H1 (cell line): Measurements from ENCODE around the gene DTX3. TPM values are rescaled to one million over a fixed set of nuclear protein-coding genes. Genes with fewer than 3 reads are reported as not detected.

Experiments
- CTCF ChIA-PET: fragments of 300-600 bp; sonication (Branson Sonifier 250); formaldehyde crosslinking; loops from one replicate; lab custom pipeline; 2021; ENCODE audit not compliant: partially characterized antibody; lab: Charles Lee
- POLR2A ChIA-PET: fragments of 300-600 bp; sonication (Branson Sonifier 250); formaldehyde crosslinking; loops from one replicate; lab custom pipeline; 2021; ENCODE audit warnings: inconsistent platforms; ENCODE audit not compliant: partially characterized antibody; lab: Charles Lee
- DNase-seq, 2 experiments: peaks; one replicate each; pipeline versions ENCODE4 v3.0.0 to v3.0.0-alpha.2; 2010 to 2022; ENCODE audit warnings: low spot score in 2 of 2, low read depth in 1 of 2, mixed read lengths in 1 of 2
- FAIRE-seq: peaks from 2 replicates; lab custom pipeline; 2011; peaks lifted over from hg19 to GRCh38; lab: Jason Lieb, UNC
- H2AFZ ChIP-seq: 2 replicates; pipeline ENCODE4 v1.8.1; 2012; ENCODE audit warnings: low read length, inconsistent platforms
- H2AK5ac ChIP-seq: 2 replicates; pipeline ENCODE4 v1.6.1; 2013; ENCODE audit warnings: low read depth, low read length
- H2BK120ac ChIP-seq: replicated peaks from 2 replicates; pipeline ENCODE3; 2013; ENCODE audit warnings: low read depth, low read length, inconsistent platforms
- H2BK12ac ChIP-seq: 2 replicates; pipeline ENCODE4 v1.6.1; 2013; ENCODE audit warnings: low read depth, low read length
- H2BK15ac ChIP-seq: 2 replicates; pipeline ENCODE4 v1.6.1; 2013; ENCODE audit warnings: low read length
- H2BK20ac ChIP-seq: 2 replicates; pipeline ENCODE4 v1.6.1; 2013; ENCODE audit warnings: low read length
- H2BK5ac ChIP-seq: 2 replicates; pipeline ENCODE4 v1.6.1; 2013; ENCODE audit warnings: low read depth, low read length
- H3K14ac ChIP-seq: 2 replicates; pipeline ENCODE4 v1.6.1; 2013; ENCODE audit warnings: inconsistent platforms; ENCODE audit not compliant: insufficient read length
- H3K18ac ChIP-seq: 2 replicates; pipeline ENCODE4 v1.6.1; 2013; ENCODE audit warnings: low read length; ENCODE audit errors: extremely low read depth
- H3K23ac ChIP-seq: 2 replicates; pipeline ENCODE4 v1.6.1; 2013; ENCODE audit warnings: inconsistent platforms; ENCODE audit not compliant: insufficient read length
- H3K23me2 ChIP-seq: 2 replicates; pipeline ENCODE4 v1.6.1; 2013; ENCODE audit warnings: low read depth, low read length
- H3K27ac ChIP-seq: 2 replicates; pipeline ENCODE4 v1.6.1; 2011; ENCODE audit warnings: low read depth, low read length, inconsistent platforms
- H3K27me3 ChIP-seq, 4 experiments: replicated peaks in 1 of 4; 1 replicate in 1 of 4; 2 replicates in 3 of 4; pipeline versions ENCODE4 v1.6.1 to v1.8.1; 2011 to 2013; ENCODE audit warnings: low read length in 3 of 4, mild to moderate bottlenecking in 3 of 4, inconsistent platforms in 2 of 4, mixed read lengths in 2 of 4, moderate library complexity in 1 of 4; ENCODE audit not compliant: control insufficient read depth in 3 of 4, insufficient read depth in 3 of 4; ENCODE audit errors: extremely low read depth in 1 of 4
- H3K36me3 ChIP-seq, 4 experiments: 2 replicates each; pipeline versions ENCODE4 v1.6.1 to v1.8.1; 2011 to 2013; ENCODE audit warnings: mild to moderate bottlenecking in 4 of 4, low read length in 3 of 4, moderate library complexity in 2 of 4, control low read depth in 1 of 4, inconsistent platforms in 1 of 4; ENCODE audit not compliant: insufficient read depth in 4 of 4, control insufficient read depth in 2 of 4
- H3K4ac ChIP-seq: replicated peaks from 2 replicates; pipeline ENCODE3; 2013; ENCODE audit warnings: low read length, low read depth, mixed read lengths, inconsistent platforms; ENCODE audit not compliant: insufficient read length
- H3K4me1 ChIP-seq, 4 experiments: replicated peaks in 1 of 4; 1 replicate in 1 of 4; 2 replicates in 3 of 4; pipeline versions ENCODE4 v1.6.1 to v1.8.1; 2011 to 2013; ENCODE audit warnings: low read length in 3 of 4, inconsistent platforms in 2 of 4, mixed read lengths in 1 of 4; ENCODE audit not compliant: insufficient read depth in 4 of 4, control insufficient read depth in 3 of 4
- H3K4me2 ChIP-seq, 2 experiments: 2 replicates each; pipeline versions ENCODE4 v1.6.1 to v1.8.1; 2011 to 2013; ENCODE audit warnings: low read depth in 2 of 2, low read length in 2 of 2, control low read depth in 1 of 2, inconsistent platforms in 1 of 2, mild to moderate bottlenecking in 1 of 2; ENCODE audit not compliant: insufficient read depth in 1 of 2
- H3K4me3 ChIP-seq, 4 experiments: fragments of 200-600, 300-600 bp in 1 of 4; sonication (generic), shearing (Covaris generic), sonication (Bioruptor Twin) in 1 of 4; 2 replicates each; pipeline versions ENCODE4 v1.5.1 to v1.8.1; 2011 to 2016; ENCODE audit warnings: low read length in 4 of 4, low read depth in 3 of 4, control low read depth in 2 of 4, inconsistent platforms in 2 of 4, mild to moderate bottlenecking in 2 of 4, mixed read lengths in 1 of 4, moderate library complexity in 1 of 4; ENCODE audit not compliant: insufficient read depth in 2 of 4; ENCODE audit errors: extremely low read depth in 1 of 4
- H3K56ac ChIP-seq: replicated peaks from 2 replicates; pipeline ENCODE3; 2013; ENCODE audit warnings: low read depth, mild to moderate bottlenecking, mixed read lengths, low read length, inconsistent platforms; ENCODE audit not compliant: insufficient read length
- H3K79me1 ChIP-seq: 2 replicates; pipeline ENCODE4 v1.6.1; 2013; ENCODE audit warnings: low read depth, low read length, control low read depth
- H3K79me2 ChIP-seq, 2 experiments: 2 replicates each; pipeline versions ENCODE4 v1.6.1 to v1.8.1; 2012 to 2013; ENCODE audit warnings: low read length in 2 of 2, mild to moderate bottlenecking in 2 of 2, inconsistent platforms in 1 of 2; ENCODE audit not compliant: insufficient read depth in 2 of 2, control insufficient read depth in 1 of 2
- H3K9ac ChIP-seq, 4 experiments: replicated peaks in 1 of 4; 1 replicate in 1 of 4; 2 replicates in 3 of 4; pipeline versions ENCODE4 v1.6.1 to v1.8.1; 2011 to 2013; ENCODE audit warnings: low read depth in 3 of 4, low read length in 3 of 4, control low read depth in 2 of 4, mild to moderate bottlenecking in 2 of 4, moderate library complexity in 2 of 4, inconsistent platforms in 1 of 4; ENCODE audit errors: extremely low read depth in 1 of 4
- H3K9me3 ChIP-seq, 2 experiments: 2 replicates each; pipeline versions ENCODE4 v1.6.1 to v1.8.1; 2012 to 2013; ENCODE audit warnings: mild to moderate bottlenecking in 2 of 2, moderate library complexity in 2 of 2, control low read depth in 1 of 2, inconsistent platforms in 1 of 2, low read depth in 1 of 2, low read length in 1 of 2, mixed read lengths in 1 of 2; ENCODE audit not compliant: insufficient read depth in 2 of 2
- H4K20me1 ChIP-seq, 2 experiments: replicated peaks in 1 of 2; 2 replicates each; pipeline versions ENCODE3 to v1.8.1; 2011 to 2013; ENCODE audit warnings: inconsistent platforms in 2 of 2, low read length in 2 of 2, mild to moderate bottlenecking in 1 of 2; ENCODE audit not compliant: insufficient read depth in 2 of 2, control insufficient read depth in 1 of 2
- H4K5ac ChIP-seq: 2 replicates; pipeline ENCODE4 v1.6.1; 2013; ENCODE audit warnings: low read length, low read depth, mixed read lengths, inconsistent platforms; ENCODE audit not compliant: insufficient read length
- H4K8ac ChIP-seq: 2 replicates; pipeline ENCODE4 v1.8.0; 2013; ENCODE audit warnings: mild to moderate bottlenecking, moderate library complexity, low read length, inconsistent platforms; ENCODE audit not compliant: insufficient read depth; ENCODE audit errors: extremely low read depth
- H4K91ac ChIP-seq: replicated peaks from 2 replicates; pipeline ENCODE3; 2013; ENCODE audit warnings: low read length, mixed read lengths, inconsistent platforms; ENCODE audit not compliant: insufficient read length
- ATF2 ChIP-seq: IDR thresholded peaks from 2 replicates; pipeline ENCODE4 v1.6.1; 2012; ENCODE audit warnings: low read length, inconsistent platforms
- ATF3 ChIP-seq: IDR thresholded peaks from 2 replicates; pipeline ENCODE4 v1.6.1; 2011; ENCODE audit warnings: low read depth, mild to moderate bottlenecking, low read length; ENCODE audit not compliant: insufficient read depth
- BCL11A ChIP-seq, 2 experiments: IDR thresholded peaks; one replicate each; pipeline ENCODE4 v1.6.1; 2011; ENCODE audit warnings: low read depth in 2 of 2, low read length in 2 of 2, mild to moderate bottlenecking in 2 of 2
- CBX8 ChIP-seq: fragments of 300-800, 300-1000 bp; sonication (generic); IDR thresholded peaks from 2 replicates; pipeline ENCODE4 v1.7.1; 2016; ENCODE audit warnings: low read depth, low read length, borderline replicate concordance
- EGR1 ChIP-seq: IDR thresholded peaks from 2 replicates; pipeline ENCODE4 v1.6.1; 2011; ENCODE audit warnings: low read depth, low read length, borderline replicate concordance
- GABPA ChIP-seq: IDR thresholded peaks from 2 replicates; pipeline ENCODE4 v1.6.1; 2011; ENCODE audit warnings: mild to moderate bottlenecking, low read length, moderate library complexity, borderline replicate concordance; ENCODE audit not compliant: insufficient read depth
- KDM5A ChIP-seq: fragments of 200-600 bp; IDR thresholded peaks from 2 replicates; pipeline ENCODE4 v1.7.1; 2012; ENCODE audit warnings: mild to moderate bottlenecking, low read length, inconsistent platforms, mixed read lengths
- NRF1 ChIP-seq: IDR thresholded peaks from 2 replicates; pipeline ENCODE4 v1.6.1; 2011; ENCODE audit warnings: mild to moderate bottlenecking, low read depth, low read length, improper control_type of control experiment
- PHF8 ChIP-seq: fragments of 200-600 bp; sonication (generic); conservative IDR thresholded peaks from 2 replicates; pipeline ENCODE4 v1.7.1; 2012; ENCODE audit warnings: low read depth, mild to moderate bottlenecking, inconsistent platforms, low read length, moderate library complexity
- RBBP5 ChIP-seq: IDR thresholded peaks from 2 replicates; pipeline ENCODE4 v1.7.1; 2012; ENCODE audit warnings: low read depth, mild to moderate bottlenecking, inconsistent platforms, low read length, moderate library complexity, borderline replicate concordance
- SIX5 ChIP-seq: IDR thresholded peaks from 2 replicates; pipeline ENCODE4 v1.6.1; 2011; ENCODE audit warnings: mild to moderate bottlenecking, low read depth, low read length
- SUZ12 ChIP-seq: fragments of 200-600 bp; sonication (generic); IDR thresholded peaks from 2 replicates; pipeline ENCODE4 v1.6.1; 2012; ENCODE audit warnings: mild to moderate bottlenecking, inconsistent platforms, low read length, moderate library complexity, mixed read lengths
- WGBS, 2 experiments: shearing (Covaris generic) in 1 of 2; methylation state at CpG; one replicate each; pipeline versions ENCODE4 v1.1.6 to v1.1.7; 2013 to 2015; ENCODE audit warnings: low lambda C conversion rate in 2 of 2, mixed read lengths in 2 of 2, inconsistent platforms in 1 of 2, low coverage in 1 of 2, missing lambda C conversion rate in 1 of 2; ENCODE audit not compliant: insufficient replicate concordance in 2 of 2, insufficient coverage in 1 of 2, insufficient read length in 1 of 2; ENCODE audit errors: extremely low coverage in 1 of 2, missing lambda C conversion rate in 1 of 2; 5-methylcytosine and 5-hydroxymethylcytosine counted together
- polyA plus RNA-seq, 7 experiments: library from polyadenylated mRNA; depleted of rRNA in 3 of 7; stranded (reverse) in 5 of 7; unstranded in 2 of 7; fragments of >200 nt in 5 of 7; fragments of 200-250 nt in 2 of 7; gene quantifications; 1 replicate in 5 of 7; 2 replicates in 1 of 7; 4 replicates in 1 of 7; pipeline versions ENCODE4 v1.2.1 to v1.2.3, GENCODE V29; 2011 to 2013; ENCODE audit warnings: missing spikeins in 2 of 7, mixed read lengths in 2 of 7
- total RNA-seq: library from RNA; stranded (reverse); fragmentation: NEBNext Ultra II Directional; extraction: Animal tissue kit (Norgen Biotek cat#: 25700); gene quantifications from 2 replicates; pipeline ENCODE4 v1.2.1, GENCODE V29; 2021

Gene DTX3
- total and polyA plus RNA-seq, 2 of the 8 experiments (the other 6 are each of a cell fraction or from before 2014, with no cell fraction given): 41.8 to 92.5 TPM

- Histone ChIP-seq H2BK20ac (no peak overlapping the region), H3K79me2 (no peaks in the 10 kb centered on the region), H2BK15ac (no peak overlapping the region), H4K20me1 (no peaks in the 10 kb centered on the region), H3K4me1 (no peaks in the 10 kb centered on the region), H3K4me2 (no peak overlapping the region), H3K14ac (no peak overlapping the region), H2BK120ac (no peak overlapping the region), H3K9ac (no peak overlapping the region), H3K36me3 (no peaks in the 10 kb centered on the region), H3K56ac (no peak overlapping the region), H2BK5ac (no peak overlapping the region), H4K5ac (no peak overlapping the region), H3K18ac (no peak overlapping the region), H3K27me3 (no peaks in the 10 kb centered on the region), H2AK5ac (no peak overlapping the region), H3K79me1 (no peaks in the 10 kb centered on the region), H3K27ac (no peak overlapping the region), H4K8ac (no peak overlapping the region), H3K23ac (no peak overlapping the region), H2AFZ (no peak overlapping the region), H3K4me3 (no peak overlapping the region), H3K4ac (no peak overlapping the region), H2BK12ac (no peak overlapping the region), H3K9me3 (peaks cover 31 to 48% of the 10 kb centered on the region in 2 experiments), H3K23me2 (no peaks in the 10 kb centered on the region), H4K91ac (no peak overlapping the region)
- POLR2A ChIA-PET: no interaction called here
- DNase-seq (no peak), FAIRE-seq (no peak)
- CTCF ChIA-PET: interaction anchor here (1.2 to 2.6 kb wide), 3 partner anchors 20 to 69 kb away, joined by 3 to 11 read pairs (median 4); partner anchors contain the start of gene OS9
- WGBS, 2 experiments: 53% methylated on average over 3 of the region's 3 CpGs; no CpG with 5 or more reads in 1 of the 2 experiments
- TF ChIP-seq ATF2 (no peak), KDM5A (no peak), SUZ12 (no peak), CBX8 (no peak), RBBP5 (no peak), ATF3 (no peak), GABPA (no peak), NRF1 (no peak), EGR1 (no peak), BCL11A (IDR thresholded peaks at IDR 0.05; ENCODE audit: low read depth in 2 of 2, low read length in 2 of 2) (no peak), PHF8 (no peak), SIX5 (no peak)
Measured at GRCh38 chr12:57657744-57658143, 53.1 kb downstream of the DTX3 start.
